HG02763 (cell line): ENCODE results near the gene ZNF423.

Source experiments
- ATAC-seq: cut with Tn5 transposase; IDR thresholded peaks from one replicate; pipeline ENCODE4 v1.9.1; 2021; ENCODE audit warnings: mild to moderate bottlenecking, moderate library complexity; ENCODE audit not compliant: unreplicated experiment

Gene ZNF423

DNA sequence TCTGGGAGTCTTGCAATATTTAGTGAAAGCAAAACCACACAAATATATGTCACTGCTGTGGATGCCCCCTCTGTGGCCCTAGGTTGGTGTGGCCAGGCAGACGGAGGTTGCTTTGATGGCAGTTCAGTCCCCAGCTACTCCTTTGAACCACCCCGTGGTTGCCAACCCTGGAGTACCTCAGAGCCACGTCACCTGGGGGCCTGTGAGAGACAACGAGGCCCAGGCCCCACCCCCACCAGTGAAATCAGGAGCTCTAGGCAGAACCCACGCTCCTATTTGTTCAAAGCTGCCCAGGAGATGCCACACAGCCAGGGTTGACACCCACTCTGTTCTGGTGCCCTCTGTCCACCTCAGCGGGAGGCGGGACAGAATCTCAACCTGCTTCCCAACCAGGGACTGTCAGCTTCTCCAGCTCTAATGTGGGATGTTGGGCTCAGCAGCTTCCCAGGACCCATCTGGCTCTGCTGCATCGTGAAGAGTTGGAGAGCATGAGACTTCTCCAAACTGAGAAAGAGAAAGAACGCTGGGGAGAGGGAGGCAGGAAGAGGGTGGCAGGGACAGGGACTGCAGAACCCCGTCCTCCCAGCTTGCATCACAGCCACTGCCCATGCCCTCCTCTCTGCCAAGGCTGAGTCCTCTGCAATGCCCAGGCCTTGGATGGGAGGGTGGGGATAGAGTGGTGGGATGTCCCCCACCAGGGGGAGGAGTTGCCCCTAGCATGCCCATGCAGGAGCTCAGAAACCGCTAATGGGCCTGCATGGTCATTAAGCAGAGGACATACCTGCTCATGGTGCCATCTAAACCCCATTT lies 400.5 kb downstream of the ZNF423 start:
- ATAC-seq, result no peak

DNA sequence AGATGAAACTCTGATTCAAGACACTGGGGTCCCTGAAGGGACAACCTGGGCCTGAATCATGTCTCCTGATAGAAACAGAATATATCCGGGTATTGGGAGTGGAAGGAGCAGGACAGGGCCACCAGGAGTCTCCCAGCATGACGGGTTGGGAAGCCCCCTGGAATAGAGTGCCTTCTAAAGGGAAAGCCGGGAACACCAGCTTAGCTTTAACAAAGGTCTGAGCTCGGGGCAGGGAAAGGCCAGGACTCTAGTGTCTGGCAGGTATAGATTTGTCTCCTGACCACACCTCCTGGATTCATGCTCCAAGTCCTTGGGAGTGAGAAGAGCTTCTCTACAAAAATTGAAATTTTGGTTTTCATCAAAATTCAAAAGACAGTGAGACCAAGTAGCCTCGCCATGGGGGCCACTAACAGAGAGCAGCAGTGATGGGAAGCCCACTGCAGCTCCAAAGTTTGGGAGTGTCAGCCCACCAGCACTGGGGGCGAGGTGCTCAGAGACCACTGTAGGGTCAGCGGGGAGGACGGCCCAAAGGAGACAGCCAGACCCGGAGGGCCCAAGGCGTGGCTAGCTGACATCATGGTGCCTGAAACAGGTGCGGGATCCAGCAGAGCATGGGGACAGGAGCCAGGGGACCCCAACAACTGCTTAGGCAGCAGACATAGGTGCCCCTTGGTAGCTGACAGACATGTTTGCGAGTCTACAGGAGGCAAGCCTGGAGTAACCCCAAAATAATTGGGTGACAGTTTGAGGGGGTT lies 401.3 kb downstream of the ZNF423 start:
- no peak for ATAC-seq

DNA sequence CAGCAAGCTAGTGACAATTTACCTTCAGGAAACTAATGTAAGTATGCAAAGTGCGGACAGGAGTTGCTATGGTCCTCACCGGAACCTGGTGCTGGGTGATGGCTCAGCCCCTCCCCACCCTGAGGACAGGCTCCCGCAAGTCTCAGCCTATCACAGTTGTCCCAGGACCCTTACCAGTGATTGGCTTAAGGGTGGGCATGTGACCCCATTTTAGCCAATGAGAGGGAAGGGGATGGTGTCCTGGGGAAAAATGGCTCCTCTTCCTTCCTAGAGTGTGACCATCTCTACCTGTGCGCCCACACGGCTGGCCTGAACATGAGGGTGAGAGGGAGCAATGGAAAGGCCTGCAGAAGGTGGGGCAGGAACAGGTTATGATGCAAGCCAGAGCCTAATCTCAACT lies 401.9 kb downstream of the ZNF423 start:
- ATAC-seq, result no peak

DNA sequence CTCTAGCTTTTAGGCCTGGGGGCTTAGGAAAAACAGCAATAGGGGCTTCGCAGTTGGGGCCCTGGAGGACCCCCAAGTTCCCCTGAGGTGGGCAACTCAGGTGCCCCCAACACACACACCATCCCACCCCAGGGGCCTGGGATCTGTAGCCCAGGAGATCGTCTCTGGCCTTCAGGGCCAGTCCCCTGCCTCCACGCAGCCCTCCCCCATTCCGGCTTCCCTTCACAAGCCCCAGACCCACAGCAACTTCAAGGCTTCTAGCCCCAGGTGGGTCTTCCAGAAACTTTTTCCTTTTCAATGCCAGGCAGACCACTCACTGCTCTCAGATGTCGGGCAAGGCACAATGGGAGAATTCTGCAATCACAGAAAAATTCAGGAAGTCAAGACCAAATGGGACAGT lies 402.9 kb downstream of the ZNF423 start:
- no peak for ATAC-seq

DNA sequence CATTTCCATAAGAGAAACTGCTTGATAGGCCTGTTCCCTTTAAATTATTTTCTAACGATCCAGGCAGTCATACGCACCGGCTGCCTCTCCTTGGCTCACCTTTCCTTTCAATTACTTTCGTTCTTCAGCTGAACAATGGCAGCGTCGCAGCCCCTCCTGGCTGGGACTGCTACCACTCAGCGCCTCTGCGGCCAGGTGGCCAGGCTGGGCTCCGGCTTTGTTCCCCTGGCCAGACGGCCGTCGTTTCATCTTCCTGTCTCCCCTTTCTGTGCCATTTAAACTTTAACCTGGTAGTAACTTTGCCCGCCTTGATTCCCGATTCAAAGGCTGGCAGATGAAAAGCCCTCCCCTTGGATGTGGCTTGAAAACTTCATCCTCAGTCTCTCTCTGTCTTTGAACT lies 403.3 kb downstream of the ZNF423 start:
- ATAC-seq, result no peak

DNA sequence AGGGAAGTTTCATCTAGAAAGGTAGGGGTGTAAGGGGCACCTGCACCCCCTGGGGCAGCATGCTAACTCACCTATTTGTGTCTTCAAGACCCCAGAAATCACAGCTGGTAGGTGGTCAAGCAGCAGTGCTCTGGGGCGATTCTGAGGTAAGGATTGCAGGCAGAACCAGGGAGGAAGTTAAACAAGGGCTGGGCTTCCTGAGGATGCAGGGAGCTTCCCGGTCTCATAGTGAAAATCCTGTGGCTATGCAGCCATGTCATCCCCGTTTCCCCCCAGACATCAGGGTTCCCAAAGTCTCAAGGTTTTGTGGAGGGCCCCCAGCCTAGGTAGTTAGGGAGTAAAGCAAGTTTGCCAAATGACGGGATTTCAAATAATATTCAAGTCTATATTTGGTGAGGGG lies 403.8 kb downstream of the ZNF423 start:
- no peak for ATAC-seq

DNA sequence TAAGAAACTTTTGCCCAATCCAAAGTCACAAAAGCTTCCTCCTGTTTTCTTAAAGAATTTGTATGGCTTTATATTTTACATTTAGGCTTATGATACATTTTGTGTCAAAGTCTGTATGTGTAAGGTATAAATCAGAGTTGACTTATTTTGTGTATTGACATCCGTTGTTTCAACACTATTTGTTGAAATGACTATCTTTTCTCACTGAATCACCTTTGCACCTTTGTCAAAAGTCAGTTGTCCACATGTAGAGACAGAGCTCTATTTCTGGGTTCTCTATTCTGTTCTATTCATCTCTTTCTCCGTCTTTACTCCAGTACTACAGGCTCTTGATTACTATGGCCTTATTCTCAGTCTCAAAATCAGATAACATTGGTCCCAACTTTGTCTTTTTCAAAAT lies 409.1 kb downstream of the ZNF423 start:
- no peak for ATAC-seq

DNA sequence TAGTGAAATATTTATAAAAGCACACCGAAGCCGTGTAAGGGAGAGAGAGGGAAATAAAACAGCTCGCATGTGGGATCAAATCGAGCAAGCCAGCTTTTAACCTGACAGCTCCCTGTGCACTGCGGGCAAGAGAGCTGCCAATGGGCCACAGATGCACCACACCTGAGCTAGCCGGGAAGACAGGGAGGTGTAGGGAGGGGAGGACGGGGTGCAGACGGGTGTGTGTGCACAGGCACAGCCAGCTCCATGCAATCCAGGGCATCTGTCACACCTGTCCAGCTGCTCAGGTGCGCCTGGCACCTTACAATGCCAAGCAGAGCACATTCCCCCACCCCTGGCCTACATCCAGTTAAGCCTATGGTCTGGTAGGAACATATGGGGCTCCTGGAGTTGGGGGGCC lies 412.3 kb downstream of the ZNF423 start:
- no peak for ATAC-seq

DNA sequence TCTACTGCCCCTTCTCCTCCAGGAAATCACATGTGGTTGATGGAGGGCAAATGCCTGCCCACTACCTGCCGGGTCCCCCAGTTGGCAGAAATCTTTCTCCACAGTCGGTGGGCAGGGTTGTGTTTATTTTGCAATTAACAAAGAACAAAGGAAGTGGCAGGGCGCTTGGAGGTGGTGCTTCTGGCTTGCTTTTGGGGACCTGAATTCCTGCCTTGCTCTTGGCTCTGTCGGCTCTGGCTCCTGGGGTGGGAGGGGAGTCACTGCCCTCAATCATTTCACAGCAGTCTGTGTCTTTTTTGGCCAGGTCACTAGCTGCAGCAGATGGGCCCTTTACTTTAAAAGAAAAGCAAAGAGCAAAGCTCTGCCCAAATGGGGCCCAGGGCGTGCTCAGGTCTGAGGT lies 413.1 kb downstream of the ZNF423 start:
- ATAC-seq, result no peak

DNA sequence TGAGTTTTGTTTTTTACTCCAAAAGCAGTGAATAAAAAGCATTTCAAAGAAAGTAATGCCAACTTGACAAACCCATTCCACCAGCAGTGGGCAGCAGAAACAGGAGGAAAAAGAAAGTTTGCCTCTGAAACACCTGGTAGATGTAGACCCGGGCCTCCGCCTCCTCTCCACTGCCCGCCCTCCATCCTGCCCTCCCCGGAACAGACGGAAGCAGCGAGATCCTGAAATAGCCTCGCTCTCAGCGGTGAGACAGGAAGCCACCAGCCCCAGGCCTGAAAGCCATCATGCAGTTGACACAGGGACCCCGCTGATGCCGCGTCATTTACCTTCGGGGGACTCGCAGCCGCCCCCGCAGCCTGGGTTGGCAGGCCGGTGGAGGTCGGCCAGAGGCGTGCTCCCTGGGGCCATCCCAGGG lies 414.5 kb downstream of the ZNF423 start:
- peak; percentile 99 for ATAC-seq

DNA sequence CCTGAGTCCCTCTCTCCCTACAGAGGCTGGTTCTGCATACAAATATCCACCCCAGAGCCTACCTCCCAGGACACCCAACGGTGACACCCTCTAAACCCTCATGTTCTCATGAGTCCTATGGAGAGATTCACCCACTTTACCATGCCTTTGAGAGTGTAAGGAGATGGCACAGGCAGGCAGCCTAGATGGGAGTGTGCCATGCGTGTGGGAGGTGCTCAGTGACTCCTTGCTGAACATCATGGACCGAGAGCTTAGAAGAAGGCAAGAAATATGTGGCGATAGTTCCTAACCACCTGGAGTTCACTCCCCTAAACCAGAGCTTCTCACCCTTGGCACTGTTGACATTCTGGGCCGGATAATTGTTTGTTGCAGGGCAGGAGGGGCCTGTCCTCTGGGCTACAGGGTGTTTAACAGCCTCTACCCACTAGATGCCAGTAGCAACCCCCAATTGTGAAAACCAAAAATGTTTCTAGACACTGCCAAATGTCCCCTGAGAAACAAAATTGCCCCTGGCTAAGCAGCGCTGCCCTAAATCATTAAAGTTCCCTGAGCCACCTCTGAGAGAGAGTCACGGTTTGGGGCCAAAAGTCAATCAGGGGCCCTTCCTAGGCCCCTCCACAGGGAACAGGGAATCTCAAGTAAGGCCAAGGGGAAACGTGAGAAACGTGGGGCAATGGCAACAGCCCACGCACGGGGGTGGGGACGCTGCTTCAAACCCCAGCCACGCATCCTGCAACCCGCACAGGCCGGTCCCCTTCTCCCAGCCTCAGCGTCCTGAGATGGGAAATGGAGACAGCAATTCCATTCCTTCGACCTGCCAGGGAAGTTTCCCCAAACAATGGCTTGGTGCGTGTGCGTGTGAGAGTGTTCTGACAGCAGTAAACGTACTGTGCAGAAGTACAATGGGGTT lies 415.5 kb downstream of the ZNF423 start:
- ATAC-seq, result no peak

DNA sequence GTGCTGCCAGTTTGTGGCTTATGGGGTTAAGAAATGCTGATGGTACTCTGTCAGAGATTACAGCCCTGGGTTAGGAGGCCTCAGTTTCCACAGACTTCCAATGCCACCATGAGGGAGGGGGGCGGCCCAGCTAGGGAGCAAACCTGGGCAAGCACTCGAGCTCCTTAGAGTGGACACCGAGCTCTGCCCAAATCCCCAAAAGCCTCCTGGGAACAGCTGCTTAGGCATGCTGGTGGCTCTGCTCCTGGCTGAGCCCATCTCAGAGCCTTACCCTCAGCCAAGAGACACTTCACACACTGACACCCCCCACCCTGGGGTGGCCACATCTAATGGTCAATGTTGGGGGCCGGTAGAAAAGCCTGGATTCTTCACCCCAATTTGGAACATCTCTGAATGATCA lies 416.2 kb downstream of the ZNF423 start:
- no peak for ATAC-seq

DNA sequence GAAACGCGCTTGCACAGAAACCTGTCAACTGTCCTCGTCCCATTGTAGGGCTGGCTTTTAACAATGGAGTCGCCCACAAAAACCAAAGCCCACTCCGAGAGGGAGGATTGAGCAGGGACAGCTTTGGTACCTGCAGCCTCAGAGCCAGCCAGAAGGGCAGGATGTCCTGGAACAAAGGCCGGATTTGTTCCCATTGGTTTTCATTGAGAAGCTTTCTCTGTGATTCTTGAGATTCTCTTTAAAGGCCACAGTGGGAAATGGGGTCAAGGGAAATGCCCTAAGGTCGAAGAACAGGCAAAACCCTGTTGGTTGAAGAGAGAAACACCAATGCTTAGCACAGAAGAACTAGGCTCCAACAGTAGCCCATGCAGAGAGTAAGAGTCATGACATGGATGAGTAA lies 416.9 kb downstream of the ZNF423 start:
- no peak for ATAC-seq
